Activated CD8-positive, alpha-beta T cell treated with anti-CD3 and anti-CD28 coated beads for 36 hours (primary cell): Measurements from ENCODE around the gene MAPK12. TPM values are rescaled to one million over a fixed set of nuclear protein-coding genes. Genes with fewer than 3 reads are reported as not detected.

ENCODE experiments used
- ATAC-seq: fragments of 200-7000 bp; cut with Tn5 transposase; one replicate; pipeline ENCODE4 v1.10.0; 2021; ENCODE audit warnings: mild to moderate bottlenecking, moderate library complexity
- CTCF ChIA-PET: fragments of 350-600 bp; sonication (Branson Sonifier 250); formaldehyde crosslinking; loops from one replicate; lab custom pipeline; 2021; ENCODE audit warnings: antibody characterized with exemption; lab: Charles Lee
- POLR2A ChIA-PET: fragments of 350-600 bp; sonication (Branson Sonifier 250); formaldehyde crosslinking; loops from one replicate; lab custom pipeline; 2021; ENCODE audit warnings: antibody characterized with exemption; lab: Charles Lee
- DNase-seq: peaks from one replicate; pipeline ENCODE4 v3.0.0-alpha.2; 2020
- H3K27ac Mint-ChIP-seq: one replicate; pipeline ENCODE4 v1.8.0; 2021; ENCODE audit warnings: mild to moderate bottlenecking, mixed read lengths
- H3K27me3 Mint-ChIP-seq: one replicate; pipeline ENCODE4 v1.8.0; 2021; ENCODE audit warnings: mixed read lengths
- H3K36me3 Mint-ChIP-seq: one replicate; pipeline ENCODE4 v1.8.0; 2021; ENCODE audit warnings: low read depth, mixed read lengths
- H3K4me1 Mint-ChIP-seq: one replicate; pipeline ENCODE4 v1.8.0; 2021; ENCODE audit warnings: low read depth, mixed read lengths
- H3K4me3 Mint-ChIP-seq: one replicate; pipeline ENCODE4 v1.8.0; 2021; ENCODE audit warnings: mild to moderate bottlenecking, moderate library complexity, mixed read lengths
- H3K9me3 Mint-ChIP-seq: one replicate; pipeline ENCODE4 v1.8.0; 2021; ENCODE audit warnings: mixed read lengths
- CTCF ChIP-seq: fragments of 200-600 bp; IDR thresholded peaks from one replicate; pipeline ENCODE4 v1.8.0; 2022; ENCODE audit warnings: antibody characterized with exemption, mild to moderate bottlenecking
- intact Hi-C: fragments of 100-400 bp; cut with micrococcal nuclease; formaldehyde crosslinking; loops from one replicate; pipeline ENCODE4 v1.10.0; 2022
- total RNA-seq, 2 experiments: library from RNA; stranded (reverse); gene quantifications; one replicate each; pipeline ENCODE4 v1.2.3, GENCODE V29; 2021

The MAPK12 gene
- total RNA-seq, 2 experiments from 2014 or later, result 7.9 to 9.2 TPM

- Mint-ChIP-seq H3K36me3 (no peaks in the 10 kb centered on the region), H3K27ac (no peak overlapping the region), H3K9me3 (no peaks in the 10 kb centered on the region), H3K4me1 (peaks cover 10% of the 10 kb centered on the region), H3K27me3 (peaks cover 5% of the 10 kb centered on the region), H3K4me3 (no peak overlapping the region)
- ChIA-PET CTCF (no interaction called here), POLR2A (no interaction called here)
- intact Hi-C loops, result no loop called here
- ATAC-seq, result no peak
- TF ChIP-seq CTCF, result no peak
- no peak for DNase-seq
Measured at GRCh38 chr22:50289942-50290630, 28.6 kb upstream of the MAPK12 start.

- Mint-ChIP-seq H3K4me1 (peaks cover 9% of the 10 kb centered on the region), H3K4me3 (no peak overlapping the region), H3K27me3 (peaks cover 5% of the 10 kb centered on the region), H3K27ac (no peak overlapping the region), H3K36me3 (no peaks in the 10 kb centered on the region), H3K9me3 (no peaks in the 10 kb centered on the region)
- no peak for TF ChIP-seq CTCF
- DNase-seq, result no peak
- CTCF ChIA-PET, result no interaction called here
- no peak for ATAC-seq
- POLR2A ChIA-PET, result no interaction called here
- intact Hi-C loops, result no loop called here
Measured at GRCh38 chr22:50289151-50289941, 27.9 kb upstream of the MAPK12 start.

GRCh38 chr22:50287731-50288130 is 26.2 kb upstream of the MAPK12 start:
- H3K4me3 Mint-ChIP-seq, result no peak overlapping the region
- no peak for TF ChIP-seq CTCF
- H3K4me1 Mint-ChIP-seq, result peaks cover 4% of the 10 kb centered on the region
- peaks cover 5% of the 10 kb centered on the region for H3K27me3 Mint-ChIP-seq
- H3K9me3 Mint-ChIP-seq, result no peaks in the 10 kb centered on the region
- CTCF ChIA-PET, result no interaction called here
- POLR2A ChIA-PET, result interaction anchor here (0.9 kb wide), 1 partner anchor 37 kb away, joined by 3 read pairs; no protein-coding TSS in a partner anchor
- H3K36me3 Mint-ChIP-seq, result no peaks in the 10 kb centered on the region
- intact Hi-C loops, result no loop called here
- no peak overlapping the region for H3K27ac Mint-ChIP-seq
- DNase-seq (no peak), ATAC-seq (no peak)

- H3K4me3 Mint-ChIP-seq, result no peak overlapping the region
- intact Hi-C loops, result no loop called here
- ATAC-seq (no peak), DNase-seq (no peak)
- peaks cover 4% of the 10 kb centered on the region for H3K27me3 Mint-ChIP-seq
- no peaks in the 10 kb centered on the region for H3K36me3 Mint-ChIP-seq
- H3K27ac Mint-ChIP-seq, result no peak overlapping the region
- ChIA-PET POLR2A (no interaction called here), CTCF (no interaction called here)
- no peak for TF ChIP-seq CTCF
- no peaks in the 10 kb centered on the region for H3K4me1 Mint-ChIP-seq
- no peaks in the 10 kb centered on the region for H3K9me3 Mint-ChIP-seq
Measured at GRCh38 chr22:50286701-50287318, 25.3 kb upstream of the MAPK12 start.

GRCh38 chr22:50286275-50286674 is 24.8 kb upstream of the MAPK12 start:
- Mint-ChIP-seq H3K27me3 (no peaks in the 10 kb centered on the region), H3K27ac (no peak overlapping the region), H3K36me3 (no peaks in the 10 kb centered on the region), H3K4me1 (no peaks in the 10 kb centered on the region), H3K9me3 (no peaks in the 10 kb centered on the region), H3K4me3 (no peak overlapping the region)
- no peak for TF ChIP-seq CTCF
- DNase-seq (no peak), ATAC-seq (no peak)
- intact Hi-C loops, result no loop called here
- ChIA-PET POLR2A (no interaction called here), CTCF (no interaction called here)
